Omental fat pad (tissue), 4 donors: ENCODE measurements around the gene QPRT. TPM values are rescaled to one million over a fixed set of nuclear protein-coding genes. Genes with fewer than 3 reads are reported as not detected.
"Not testable (repeated sequence)": the region's sequence is repeated elsewhere in the genome, so short reads cannot be mapped to it uniquely, and the experiment has no call there.

ENCODE experiments used
- ATAC-seq: fragments of 150-250 bp; one replicate; pipeline ENCODE4 v1.9.1; 2016; ENCODE audit warnings: mild to moderate bottlenecking, moderate library complexity; ENCODE audit not compliant: low FRiP score
- DNase-seq: peaks from one replicate; pipeline ENCODE4 v3.0.0-alpha.2; 2019; ENCODE audit warnings: low spot score
- total RNA-seq, 4 donors: library from RNA; depleted of rRNA; stranded (reverse); fragments of >200 nt; gene quantifications; one replicate each; pipeline ENCODE4 v1.1.0, GENCODE V29; 2016
- TF ChIP-seq, protein P1 (sequence below), 3 donors: fragments of 450-650 bp; IDR thresholded peaks; one replicate each; pipeline ENCODE4 v1.5.1; 2016 to 2017; ENCODE audit warnings: antibody characterized with exemption in 3 of 3, mild to moderate bottlenecking in 3 of 3, moderate library complexity in 2 of 3

The QPRT gene
- total RNA-seq, 4 donors from 2014 or later = 6.1 to 27.1 (median 8.5) TPM

DNA sequence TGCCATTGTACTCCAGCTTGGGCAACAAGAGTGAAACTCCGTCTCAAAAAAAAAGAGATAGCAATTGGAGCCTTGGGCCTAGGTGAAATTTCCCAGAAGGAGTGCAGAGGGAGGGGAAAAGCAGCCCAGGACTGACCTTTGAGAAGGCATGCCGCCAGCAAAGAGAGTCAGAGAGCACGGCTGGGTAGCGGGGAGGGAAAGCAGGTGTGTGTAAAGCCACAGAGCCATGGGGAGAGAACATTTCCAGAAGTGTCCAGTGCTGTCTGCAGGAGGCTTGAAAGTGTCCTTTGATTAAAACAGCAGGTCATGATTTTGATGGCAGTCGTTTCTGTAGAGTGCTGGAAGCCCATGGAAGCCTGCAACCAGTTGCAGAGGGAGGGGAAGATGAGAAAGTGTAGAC, 58.7 kb downstream of the QPRT start:
- DNase-seq = no peak
- ATAC-seq = no peak
- TF ChIP-seq, protein P1, sequence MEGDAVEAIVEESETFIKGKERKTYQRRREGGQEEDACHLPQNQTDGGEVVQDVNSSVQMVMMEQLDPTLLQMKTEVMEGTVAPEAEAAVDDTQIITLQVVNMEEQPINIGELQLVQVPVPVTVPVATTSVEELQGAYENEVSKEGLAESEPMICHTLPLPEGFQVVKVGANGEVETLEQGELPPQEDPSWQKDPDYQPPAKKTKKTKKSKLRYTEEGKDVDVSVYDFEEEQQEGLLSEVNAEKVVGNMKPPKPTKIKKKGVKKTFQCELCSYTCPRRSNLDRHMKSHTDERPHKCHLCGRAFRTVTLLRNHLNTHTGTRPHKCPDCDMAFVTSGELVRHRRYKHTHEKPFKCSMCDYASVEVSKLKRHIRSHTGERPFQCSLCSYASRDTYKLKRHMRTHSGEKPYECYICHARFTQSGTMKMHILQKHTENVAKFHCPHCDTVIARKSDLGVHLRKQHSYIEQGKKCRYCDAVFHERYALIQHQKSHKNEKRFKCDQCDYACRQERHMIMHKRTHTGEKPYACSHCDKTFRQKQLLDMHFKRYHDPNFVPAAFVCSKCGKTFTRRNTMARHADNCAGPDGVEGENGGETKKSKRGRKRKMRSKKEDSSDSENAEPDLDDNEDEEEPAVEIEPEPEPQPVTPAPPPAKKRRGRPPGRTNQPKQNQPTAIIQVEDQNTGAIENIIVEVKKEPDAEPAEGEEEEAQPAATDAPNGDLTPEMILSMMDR (IDR thresholded peaks at IDR 0.05) = no peak

DNA sequence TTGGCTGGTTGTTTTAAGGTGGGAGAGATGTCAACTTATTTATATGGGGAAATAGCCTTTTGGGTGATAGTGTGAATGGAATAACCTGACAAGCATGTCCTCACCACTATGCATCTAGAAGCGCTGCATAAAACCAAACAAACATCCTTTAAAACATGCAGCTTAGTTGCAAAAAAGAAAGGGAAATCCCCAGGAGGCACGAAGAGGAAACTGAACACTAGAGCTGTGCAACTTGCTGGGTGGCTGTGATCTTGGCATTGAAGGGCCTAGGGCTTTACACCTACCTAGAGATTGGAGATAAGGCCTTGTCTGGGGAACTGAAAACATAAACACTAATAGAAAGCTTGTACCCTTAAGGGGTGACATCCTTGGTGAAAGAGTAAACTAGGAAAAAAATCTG, 59.5 kb downstream of the QPRT start:
- ATAC-seq (no peak), DNase-seq (no peak)
- TF ChIP-seq, protein P1 (IDR thresholded peaks at IDR 0.05) = no peak

- DNase-seq, ATAC-seq: not testable (repeated sequence)
Measured at GRCh38 chr16:29739927-29740629, 61.1 kb downstream of the QPRT start.

DNA sequence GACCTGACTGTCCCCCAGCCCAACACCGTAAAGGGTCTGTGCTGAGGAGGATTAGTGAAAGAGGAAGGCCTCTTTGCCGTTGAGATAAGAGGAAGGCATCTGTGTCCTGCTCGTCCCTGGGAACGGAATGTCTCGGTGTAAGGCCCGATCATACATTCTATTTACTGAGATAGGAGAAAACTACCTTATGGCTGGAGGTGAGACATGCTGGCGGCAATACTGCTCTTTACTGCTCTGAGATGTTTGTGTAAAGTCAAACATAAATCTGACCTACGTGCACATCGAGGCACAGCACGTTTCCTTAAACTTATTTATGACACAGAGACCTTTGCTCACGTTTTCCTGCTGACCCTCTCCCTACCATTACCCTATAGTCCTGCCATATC, 61.6 kb downstream of the QPRT start:
- ATAC-seq, DNase-seq: not testable (repeated sequence)

DNA sequence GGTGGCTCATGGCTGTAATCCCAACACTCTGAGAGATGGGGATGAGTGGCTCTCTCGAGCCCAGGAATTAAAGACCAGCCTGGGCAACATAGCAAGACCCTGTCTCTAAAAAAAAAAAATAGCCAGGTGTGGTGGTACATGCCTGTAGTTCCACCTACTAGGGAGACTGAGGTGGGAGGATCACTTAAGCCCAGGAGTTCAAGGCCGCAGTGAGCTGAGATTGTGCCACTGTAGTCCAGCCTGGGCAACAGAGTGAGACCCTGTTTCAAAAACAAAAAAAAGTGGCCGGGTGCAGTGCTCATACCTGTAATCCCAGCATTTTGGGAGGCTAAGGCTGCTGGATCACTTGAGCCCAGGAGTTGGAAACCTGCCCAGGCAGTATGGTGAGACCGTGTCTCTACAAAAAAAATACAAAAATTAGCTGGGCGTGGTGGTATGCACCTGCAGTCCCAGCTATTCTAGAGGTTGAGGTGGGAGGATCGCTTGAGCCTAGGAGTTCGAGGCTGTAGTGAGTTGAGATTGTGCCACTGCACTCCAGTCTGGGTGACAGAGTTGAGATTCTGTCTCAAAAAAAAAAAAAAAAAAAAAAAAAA, 63.8 kb downstream of the QPRT start:
- TF ChIP-seq, protein P1 (IDR thresholded peaks at IDR 0.05) = no peak
- DNase-seq (no peak), ATAC-seq (no peak)

GRCh38 chr16:29743475-29743826, 64.5 kb downstream of the QPRT start:
- ATAC-seq (no peak), DNase-seq (no peak)
- TF ChIP-seq, protein P1 (IDR thresholded peaks at IDR 0.05) = no peak

DNA sequence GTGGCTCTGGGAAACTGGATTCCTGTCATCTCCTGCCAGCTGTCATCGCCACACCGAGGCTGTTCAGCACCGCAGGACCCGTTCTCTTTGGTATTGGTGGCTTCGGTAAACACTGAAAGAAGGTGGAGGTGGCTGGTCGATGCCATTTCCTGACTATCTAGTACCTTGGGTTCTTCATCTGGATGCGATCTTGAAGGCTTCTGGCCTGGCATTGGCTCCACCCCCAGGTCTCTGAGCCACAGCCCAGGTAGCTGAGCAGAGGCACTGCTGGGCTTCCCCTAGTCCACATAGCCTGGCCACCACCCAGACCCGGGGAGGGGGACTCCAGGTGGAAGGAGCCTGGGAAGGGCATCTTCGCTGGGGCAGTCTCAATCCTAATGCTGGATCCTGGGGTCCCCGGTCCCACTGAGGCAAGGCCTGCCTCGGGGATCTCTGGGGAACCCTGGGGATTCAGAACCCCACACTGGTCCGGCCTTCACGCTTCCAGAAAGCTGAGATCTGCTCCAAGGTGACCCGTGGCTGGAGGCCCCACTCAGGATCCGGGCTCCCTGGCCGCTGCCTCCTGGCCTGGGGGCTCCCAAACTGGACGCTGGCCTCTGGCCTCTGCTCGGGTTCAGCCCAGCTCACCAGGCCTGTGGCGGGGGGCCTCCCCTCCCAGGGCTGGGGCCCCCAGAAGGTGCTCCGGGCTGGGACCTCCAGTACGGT, 65.0 kb downstream of the QPRT start:
- TF ChIP-seq, protein P1 (IDR thresholded peaks at IDR 0.05) = no peak
- no peak for DNase-seq
- no peak for ATAC-seq

GRCh38 chr16:29744541-29745101, 65.6 kb downstream of the QPRT start:
- TF ChIP-seq, protein P1 (IDR thresholded peaks at IDR 0.05) = no peak
- no peak for DNase-seq
- ATAC-seq = no peak
